ENCODE results near the gene MT1G.
A peak's percentile ranks its signal among the peaks of the same experiment; 100 is the strongest.

Gene MT1G

DNA sequence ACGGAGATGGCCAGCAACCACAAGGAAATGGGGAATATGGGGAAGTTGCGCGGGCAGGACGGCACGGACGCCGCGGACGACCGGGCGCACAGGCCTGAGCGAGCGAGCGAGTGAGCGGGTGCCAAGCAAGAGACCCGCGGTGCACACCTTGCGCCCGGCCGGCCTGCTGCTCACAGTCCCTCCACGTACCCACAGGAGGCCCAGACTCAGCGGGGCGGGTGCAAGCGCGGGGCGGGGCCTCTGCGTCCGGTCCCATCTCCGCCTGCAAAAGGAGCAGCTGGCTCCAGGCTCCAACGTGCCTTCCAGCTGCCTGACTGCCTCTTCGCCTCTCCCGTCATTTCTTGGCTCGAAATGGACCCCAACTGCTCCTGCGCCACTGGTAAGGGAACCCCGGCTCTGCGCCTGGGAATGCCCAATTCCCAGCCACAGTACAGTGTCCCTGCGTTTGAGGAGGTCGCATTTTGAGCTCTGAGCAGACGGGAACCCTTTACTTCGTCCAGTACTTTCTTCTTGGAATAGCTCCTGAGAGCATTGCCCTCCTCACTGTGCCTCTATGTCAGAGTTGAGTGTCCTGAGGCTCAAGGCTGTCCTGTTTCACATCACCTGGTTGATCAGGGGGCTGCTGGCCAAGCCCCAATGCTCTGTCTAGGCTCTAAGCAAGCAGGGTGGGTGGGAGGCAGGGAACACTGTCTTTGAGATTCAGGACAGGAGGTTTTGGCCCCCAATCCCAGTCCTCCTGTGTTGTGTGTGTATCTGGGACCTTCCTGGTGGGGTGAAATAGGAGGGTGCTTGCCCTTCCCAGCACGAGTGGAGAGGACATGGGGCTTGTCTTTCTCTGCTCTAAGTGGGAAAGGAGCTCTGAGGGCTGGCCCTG is 50.4 kb downstream of the MT1G start:
- peak; percentile 67 for DNase-seq (ENCODE audit: low spot score)
